Activated CD8-positive, alpha-beta T cell treated with anti-CD3 and anti-CD28 coated beads for 36 hours (primary cell): Measurements from ENCODE around the gene TAP2. TPM values are rescaled to one million over a fixed set of nuclear protein-coding genes. Genes with fewer than 3 reads are reported as not detected.

ENCODE experiments used
- ATAC-seq: fragments of 200-7000 bp; cut with Tn5 transposase; one replicate; pipeline ENCODE4 v1.10.0; 2021; ENCODE audit warnings: mild to moderate bottlenecking, moderate library complexity
- CTCF ChIA-PET: fragments of 350-600 bp; sonication (Branson Sonifier 250); formaldehyde crosslinking; loops from one replicate; lab custom pipeline; 2021; ENCODE audit warnings: antibody characterized with exemption; lab: Charles Lee
- POLR2A ChIA-PET: fragments of 350-600 bp; sonication (Branson Sonifier 250); formaldehyde crosslinking; loops from one replicate; lab custom pipeline; 2021; ENCODE audit warnings: antibody characterized with exemption; lab: Charles Lee
- DNase-seq: peaks from one replicate; pipeline ENCODE4 v3.0.0-alpha.2; 2020
- H3K27ac Mint-ChIP-seq: one replicate; pipeline ENCODE4 v1.8.0; 2021; ENCODE audit warnings: mild to moderate bottlenecking, mixed read lengths
- H3K27me3 Mint-ChIP-seq: one replicate; pipeline ENCODE4 v1.8.0; 2021; ENCODE audit warnings: mixed read lengths
- H3K36me3 Mint-ChIP-seq: one replicate; pipeline ENCODE4 v1.8.0; 2021; ENCODE audit warnings: low read depth, mixed read lengths
- H3K4me1 Mint-ChIP-seq: one replicate; pipeline ENCODE4 v1.8.0; 2021; ENCODE audit warnings: low read depth, mixed read lengths
- H3K4me3 Mint-ChIP-seq: one replicate; pipeline ENCODE4 v1.8.0; 2021; ENCODE audit warnings: mild to moderate bottlenecking, moderate library complexity, mixed read lengths
- H3K9me3 Mint-ChIP-seq: one replicate; pipeline ENCODE4 v1.8.0; 2021; ENCODE audit warnings: mixed read lengths
- CTCF ChIP-seq: fragments of 200-600 bp; IDR thresholded peaks from one replicate; pipeline ENCODE4 v1.8.0; 2022; ENCODE audit warnings: antibody characterized with exemption, mild to moderate bottlenecking
- intact Hi-C: fragments of 100-400 bp; cut with micrococcal nuclease; formaldehyde crosslinking; loops from one replicate; pipeline ENCODE4 v1.10.0; 2022
- total RNA-seq, 2 experiments: library from RNA; stranded (reverse); gene quantifications; one replicate each; pipeline ENCODE4 v1.2.3, GENCODE V29; 2021

The TAP2 gene
- total RNA-seq, 2 experiments from 2014 or later, result 110 to 113 TPM

GRCh38 chr6:32857156-32857891, 18.8 kb upstream of the TAP2 start:
- intact Hi-C loops, result no loop called here
- H3K27me3 Mint-ChIP-seq, result no peaks in the 10 kb centered on the region

GRCh38 chr6:32855467-32856174, 17.1 kb upstream of the TAP2 start:
- peaks cover 75% of the 10 kb centered on the region for H3K36me3 Mint-ChIP-seq
- no peaks in the 10 kb centered on the region for H3K27me3 Mint-ChIP-seq
- POLR2A ChIA-PET, result interaction anchor here (1.2 to 8.1 kb wide), 9 partner anchors 9 to 115 kb away, joined by 3 to 458 read pairs (median 9); partner anchors contain the start of genes BRD2, PSMB8 and TAP2
- no peaks in the 10 kb centered on the region for H3K9me3 Mint-ChIP-seq
- TF ChIP-seq CTCF, result no peak
- H3K4me1 Mint-ChIP-seq, result peaks cover 51% of the 10 kb centered on the region
- ATAC-seq (no peak), DNase-seq (no peak)
- CTCF ChIA-PET, result interaction anchor here (0.7 to 12.3 kb wide), 13 partner anchors 8 to 129 kb away, joined by 3 to 400 read pairs (median 4); partner anchors contain the start of genes HLA-DMA, PSMB8 and TAP2
- peak overlapping the region; percentile 94 for H3K4me3 Mint-ChIP-seq
- peak overlapping the region; percentile 100 for H3K27ac Mint-ChIP-seq
- intact Hi-C loops, result no loop called here

More at GRCh38 chr6:32857156-32857891, 18.8 kb upstream of the TAP2 start:
- Mint-ChIP-seq H3K36me3 (peaks cover 69% of the 10 kb centered on the region), H3K4me1 (peaks cover 50% of the 10 kb centered on the region), H3K4me3 (peak overlapping the region; percentile 94), H3K9me3 (no peaks in the 10 kb centered on the region), H3K27ac (peak overlapping the region; percentile 63)
- ChIA-PET POLR2A (interaction anchor here (0.6 to 8.1 kb wide), 9 partner anchors 8 to 287 kb away, joined by 3 to 458 read pairs (median 3); partner anchors contain the start of genes BRD2, PSMB8 and TAP2), CTCF (interaction anchor here (0.8 to 12.3 kb wide), 11 partner anchors 9 to 129 kb away, joined by 3 to 400 read pairs (median 5); partner anchors contain the start of genes PSMB8 and TAP2)
- TF ChIP-seq CTCF, result no peak
- ATAC-seq (no peak), DNase-seq (no peak)

GRCh38 chr6:32854376-32855178, 16.0 kb upstream of the TAP2 start:
- ChIA-PET POLR2A (interaction anchor here (0.6 to 8.1 kb wide), 13 partner anchors 10 to 1015 kb away, joined by 3 to 458 read pairs (median 4); partner anchors contain the start of genes BRD2, PSMB8 and TAP2), CTCF (interaction anchor here (1.0 to 12.3 kb wide), 12 partner anchors 10 to 130 kb away, joined by 3 to 400 read pairs (median 6); partner anchors contain the start of genes HLA-DMA, PSMB8 and TAP2)

More at GRCh38 chr6:32854376-32855178, 16.0 kb upstream of the TAP2 start:
- Mint-ChIP-seq H3K4me3 (peak overlapping the region; percentile 94), H3K27ac (peak overlapping the region; percentile 100), H3K36me3 (peaks cover 80% of the 10 kb centered on the region), H3K27me3 (no peaks in the 10 kb centered on the region), H3K4me1 (peaks cover 55% of the 10 kb centered on the region), H3K9me3 (no peaks in the 10 kb centered on the region)
- DNase-seq (peak; percentile 74), ATAC-seq (peak; percentile 28)
- TF ChIP-seq CTCF, result no peak
- intact Hi-C loops, result no loop called here
